ENCODE measurements around the gene FGD3. TPM values are rescaled to one million over a fixed set of nuclear protein-coding genes. Genes with fewer than 3 reads are reported as not detected.

The FGD3 gene
- total and polyA plus RNA-seq, 4 donors = 1.6 to 6.2 (median 3.6) TPM

GRCh38 chr9:92968081-92968480 lies 20.8 kb downstream of the FGD3 start:
- Histone ChIP-seq H3K4me1 (ENCODE audit: control insufficient read depth in 4 of 4, insufficient read depth in 4 of 4, low read length in 3 of 4) (peaks cover 0 to 4% (median 2%) of the 10 kb centered on the region in 4 donors), H3K9me3 (ENCODE audit: control insufficient read depth in 4 of 4, low read length in 3 of 4) (no peaks in the 10 kb centered on the region), H3K27me3 (ENCODE audit: control insufficient read depth in 4 of 4, insufficient read depth in 4 of 4, low read length in 3 of 4) (no peaks in the 10 kb centered on the region), H3K36me3 (ENCODE audit: control insufficient read depth in 4 of 4, insufficient read depth in 3 of 4, low read depth in 1 of 4, low read length in 3 of 4) (no peaks in the 10 kb centered on the region), H3K27ac (ENCODE audit: low read depth in 1 of 2, low read length in 2 of 2) (no peak overlapping the region), H3K4me3 (ENCODE audit: low read depth in 1 of 3, low read length in 3 of 3) (no peak overlapping the region), H3K9ac (ENCODE audit: low read depth in 1 of 2, low read length in 2 of 2) (no peak overlapping the region)
- 83% methylated on average over 8 of the region's 8 CpGs for WGBS
- TF ChIP-seq MAX (IDR thresholded peaks at IDR 0.05) (no peak), EGR1 (IDR thresholded peaks at IDR 0.05; ENCODE audit: low read depth in 2 of 2) (no peak), RAD21 (IDR thresholded peaks at IDR 0.05) (no peak)
- no peak for DNase-seq (ENCODE audit: low spot score)

GRCh38 chr9:92969516-92970466 lies 22.5 kb downstream of the FGD3 start:
- no peak for TF ChIP-seq EGR1 (IDR thresholded peaks at IDR 0.05; ENCODE audit: low read depth in 2 of 2)
- TF ChIP-seq RAD21 (IDR thresholded peaks at IDR 0.05) = no peak
- no peak for TF ChIP-seq JUND (IDR thresholded peaks at IDR 0.05)
- TF ChIP-seq HNF4G (IDR thresholded peaks at IDR 0.05) = no peak
- no peak for TF ChIP-seq CTCF (IDR thresholded peaks at IDR 0.05; ENCODE audit: low read depth, low read length, missing input control)
- TF ChIP-seq ZBTB33 (IDR thresholded peaks at IDR 0.05) = no peak
- TF ChIP-seq GABPA (IDR thresholded peaks at IDR 0.05 in 1 of 2, conservative IDR thresholded peaks at IDR 0.05 in 1 of 2) = no peak
- no peak for TF ChIP-seq NR2F2 (IDR thresholded peaks at IDR 0.05)
- TF ChIP-seq MAX (IDR thresholded peaks at IDR 0.05) = no peak
- TF ChIP-seq YY1 (IDR thresholded peaks at IDR 0.05) = no peak
- no peak for TF ChIP-seq FOXA2 (IDR thresholded peaks at IDR 0.05)
- TF ChIP-seq ATF3 (IDR thresholded peaks at IDR 0.05) = no peak
- TF ChIP-seq HNF4A (conservative IDR thresholded peaks at IDR 0.05) = no peak
- 87% methylated on average over 19 of the region's 19 CpGs for WGBS
- H3K27ac ChIP-seq (ENCODE audit: low read depth in 1 of 2, low read length in 2 of 2) = no peak overlapping the region
- no peaks in the 10 kb centered on the region for H3K9me3 ChIP-seq (ENCODE audit: control insufficient read depth in 4 of 4, low read length in 3 of 4)
- H3K4me3 ChIP-seq (ENCODE audit: low read depth in 1 of 3, low read length in 3 of 3) = no peak overlapping the region
- H3K9ac ChIP-seq (ENCODE audit: low read depth in 1 of 2, low read length in 2 of 2) = no peak overlapping the region
- no peaks in the 10 kb centered on the region for H3K36me3 ChIP-seq (ENCODE audit: control insufficient read depth in 4 of 4, insufficient read depth in 3 of 4, low read depth in 1 of 4, low read length in 3 of 4)
- H3K4me1 ChIP-seq (ENCODE audit: control insufficient read depth in 4 of 4, insufficient read depth in 4 of 4, low read length in 3 of 4) = peaks cover 0 to 4% (median 2%) of the 10 kb centered on the region in 4 donors
- H3K27me3 ChIP-seq (ENCODE audit: control insufficient read depth in 4 of 4, insufficient read depth in 4 of 4, low read length in 3 of 4) = no peaks in the 10 kb centered on the region
- DNase-seq (ENCODE audit: low spot score) = peak; percentile 20

Data from liver (tissue), 9 donors.